PC-3 (cell line): ENCODE results near the gene TPK1.

Source experiments
- EZH2phosphoT487 ChIP-seq: fragments of 300-600 bp; sonication (generic); IDR thresholded peaks from 2 replicates; pipeline ENCODE4 v1.6.1; 2018; ENCODE audit warnings: mild to moderate bottlenecking, antibody characterized with exemption, low read length, borderline replicate concordance
- TF ChIP-seq, protein P1 (sequence below): fragments of 300-600 bp; sonication (generic); conservative IDR thresholded peaks from 2 replicates; pipeline ENCODE4 v1.5.1; 2017; ENCODE audit warnings: antibody characterized with exemption, low read depth, mild to moderate bottlenecking, low read length

DNA sequence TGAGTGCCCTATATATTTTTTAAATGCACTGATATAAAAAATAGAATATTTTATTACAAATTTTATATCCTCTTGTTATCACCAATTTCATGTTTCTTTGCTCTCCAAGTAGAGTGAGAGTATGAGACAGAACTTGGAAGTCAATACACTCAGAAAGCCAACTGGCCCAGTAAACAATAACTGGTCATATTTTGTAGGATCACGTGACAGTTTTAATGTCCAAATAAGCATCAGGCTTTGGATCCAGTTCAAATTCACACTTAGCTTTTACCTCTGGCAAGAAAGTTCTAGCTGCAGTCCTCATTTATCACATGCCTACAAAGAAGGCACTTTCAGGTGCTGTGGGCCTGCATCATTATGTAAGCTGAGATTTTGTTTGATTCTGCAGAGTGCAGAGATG lies 21.6 kb upstream of the TPK1 start:
- TF ChIP-seq EZH2phosphoT487, result no peak
- TF ChIP-seq, protein P1, sequence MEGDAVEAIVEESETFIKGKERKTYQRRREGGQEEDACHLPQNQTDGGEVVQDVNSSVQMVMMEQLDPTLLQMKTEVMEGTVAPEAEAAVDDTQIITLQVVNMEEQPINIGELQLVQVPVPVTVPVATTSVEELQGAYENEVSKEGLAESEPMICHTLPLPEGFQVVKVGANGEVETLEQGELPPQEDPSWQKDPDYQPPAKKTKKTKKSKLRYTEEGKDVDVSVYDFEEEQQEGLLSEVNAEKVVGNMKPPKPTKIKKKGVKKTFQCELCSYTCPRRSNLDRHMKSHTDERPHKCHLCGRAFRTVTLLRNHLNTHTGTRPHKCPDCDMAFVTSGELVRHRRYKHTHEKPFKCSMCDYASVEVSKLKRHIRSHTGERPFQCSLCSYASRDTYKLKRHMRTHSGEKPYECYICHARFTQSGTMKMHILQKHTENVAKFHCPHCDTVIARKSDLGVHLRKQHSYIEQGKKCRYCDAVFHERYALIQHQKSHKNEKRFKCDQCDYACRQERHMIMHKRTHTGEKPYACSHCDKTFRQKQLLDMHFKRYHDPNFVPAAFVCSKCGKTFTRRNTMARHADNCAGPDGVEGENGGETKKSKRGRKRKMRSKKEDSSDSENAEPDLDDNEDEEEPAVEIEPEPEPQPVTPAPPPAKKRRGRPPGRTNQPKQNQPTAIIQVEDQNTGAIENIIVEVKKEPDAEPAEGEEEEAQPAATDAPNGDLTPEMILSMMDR, result no peak
